SKM-1 treated with dmso at 0.1 percent for 144 hours (cell line): ENCODE results near the gene G6PC3.

ENCODE experiments used
- DNase-seq: peaks from one replicate; lab custom pipeline; 2025; ENCODE audit not compliant: unreplicated experiment; lab: John Stamatoyannopoulos, UW

Gene G6PC3

GRCh38 chr17:44121997-44122815 lies 51.7 kb downstream of the G6PC3 start:
- DNase-seq, result peak; percentile 25

GRCh38 chr17:44122816-44123355 lies 52.4 kb downstream of the G6PC3 start:
- no peak for DNase-seq

- peak; percentile 93 for DNase-seq
Measured at GRCh38 chr17:44123356-44124117, 53.0 kb downstream of the G6PC3 start, which contains the start of gene HDAC5. HDAC5 (minus strand) TSS chr17:44123641; CDS start chr17:44117515, 6,126 bp downstream.

- DNase-seq, result no peak
Measured at GRCh38 chr17:44124118-44124438, 53.5 kb downstream of the G6PC3 start.
